22Rv1 (cell line): ENCODE measurements around the gene DMXL2.

Experiments
- H3K27ac ChIP-seq: fragments of 450-650 bp; 2 replicates; pipeline ENCODE4 v1.5.1; 2017
- CTCF ChIP-seq: fragments of 450-650 bp; IDR thresholded peaks from 2 replicates; pipeline ENCODE4 v1.5.1; 2017; ENCODE audit warnings: mild to moderate bottlenecking
- ZFX ChIP-seq: fragments of 450-650 bp; IDR thresholded peaks from 2 replicates; pipeline ENCODE4 v1.6.1; 2017; ENCODE audit warnings: antibody characterized with exemption, borderline replicate concordance

The DMXL2 gene

GRCh38 chr15:51414256-51414860 is 208.2 kb downstream of the DMXL2 start:
- H3K27ac ChIP-seq = no peak overlapping the region
- TF ChIP-seq ZFX = no peak
- TF ChIP-seq CTCF = no peak

- no peak overlapping the region for H3K27ac ChIP-seq
- no peak for TF ChIP-seq CTCF
- TF ChIP-seq ZFX = no peak
Measured at GRCh38 chr15:51405693-51406523, 216.7 kb downstream of the DMXL2 start.

- H3K27ac ChIP-seq = no peak overlapping the region
- TF ChIP-seq ZFX = no peak
- TF ChIP-seq CTCF = no peak
Measured at GRCh38 chr15:51403946-51404695, 218.4 kb downstream of the DMXL2 start.

- H3K27ac ChIP-seq = no peak overlapping the region
- peak; percentile 87 for TF ChIP-seq CTCF
- TF ChIP-seq ZFX = no peak
Measured at GRCh38 chr15:51403072-51403878, 219.3 kb downstream of the DMXL2 start.

GRCh38 chr15:51401872-51402517 is 220.6 kb downstream of the DMXL2 start:
- H3K27ac ChIP-seq = no peak overlapping the region

More at GRCh38 chr15:51401872-51402517, 220.6 kb downstream of the DMXL2 start:
- no peak for TF ChIP-seq ZFX
- TF ChIP-seq CTCF = peak; percentile 82
